ENCODE results near the gene TSPEAR.

DNA sequence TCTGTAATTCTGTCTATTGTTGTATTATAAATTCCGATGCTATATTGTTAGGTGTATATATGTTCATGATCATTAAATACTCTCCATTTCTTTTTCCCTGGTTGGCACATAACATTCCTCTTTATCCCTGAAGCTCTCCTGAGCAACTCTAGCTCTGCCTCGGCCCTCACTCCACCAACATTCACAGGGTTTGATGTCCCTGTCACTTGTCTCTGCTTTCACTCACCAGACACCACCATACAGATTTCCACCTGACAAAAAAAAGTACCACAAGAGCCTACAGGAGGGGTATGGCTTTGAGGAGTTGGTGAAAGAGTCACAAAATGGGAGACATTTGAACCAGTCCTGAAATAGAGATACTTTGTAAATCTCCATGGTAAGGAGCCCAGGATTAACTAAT, 8.8 kb upstream of the TSPEAR start:
- TF ChIP-seq L3MBTL2 (conservative IDR thresholded peaks at IDR 0.05) (no peak), LEF1 (IDR thresholded peaks at IDR 0.05; ENCODE audit: borderline replicate concordance) (no peak), SUZ12 (IDR thresholded peaks at IDR 0.05) (no peak), FOXA1 (IDR thresholded peaks at IDR 0.05) (no peak), ZNF384 (IDR thresholded peaks at IDR 0.05) (no peak), ARNT (IDR thresholded peaks at IDR 0.05) (no peak), FOXM1 (IDR thresholded peaks at IDR 0.05; ENCODE audit: borderline replicate concordance) (no peak), NFRKB (IDR thresholded peaks at IDR 0.05) (no peak), SP1 (IDR thresholded peaks at IDR 0.05) (no peak), ELF4 (IDR thresholded peaks at IDR 0.05) (no peak)
- TF ChIP-seq, protein P1, sequence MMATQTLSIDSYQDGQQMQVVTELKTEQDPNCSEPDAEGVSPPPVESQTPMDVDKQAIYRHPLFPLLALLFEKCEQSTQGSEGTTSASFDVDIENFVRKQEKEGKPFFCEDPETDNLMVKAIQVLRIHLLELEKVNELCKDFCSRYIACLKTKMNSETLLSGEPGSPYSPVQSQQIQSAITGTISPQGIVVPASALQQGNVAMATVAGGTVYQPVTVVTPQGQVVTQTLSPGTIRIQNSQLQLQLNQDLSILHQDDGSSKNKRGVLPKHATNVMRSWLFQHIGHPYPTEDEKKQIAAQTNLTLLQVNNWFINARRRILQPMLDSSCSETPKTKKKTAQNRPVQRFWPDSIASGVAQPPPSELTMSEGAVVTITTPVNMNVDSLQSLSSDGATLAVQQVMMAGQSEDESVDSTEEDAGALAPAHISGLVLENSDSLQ (IDR thresholded peaks at IDR 0.05), result no peak

Measured in HEK293T (cell line).